HEK293 (cell line): ENCODE measurements around the gene ZBTB38.

ENCODE experiments used
- CTCF ChIA-PET: fragments of 350-600 bp; formaldehyde crosslinking; extraction: SDS; loops from one replicate; lab custom pipeline; 2021; ENCODE audit warnings: antibody characterized with exemption; lab: Yijun Ruan, JAX
- POLR2A ChIA-PET: fragments of 300-600 bp; formaldehyde crosslinking; extraction: SDS; loops from one replicate; lab custom pipeline; 2020; ENCODE audit warnings: antibody characterized with exemption, inconsistent platforms; lab: Yijun Ruan, JAX
- H3K27ac ChIP-seq: fragments of 200-500 bp; sonication (Bioruptor generic); 2 replicates; pipeline ENCODE4 v1.5.1; 2014; ENCODE audit warnings: low read depth, low read length, control low read depth, inconsistent platforms; ENCODE audit errors: extremely low read depth
- H3K36me3 ChIP-seq, 2 experiments: fragments of 200-500 bp in 1 of 2; sonication (Bioruptor generic) in 1 of 2; 1 replicate in 1 of 2; 2 replicates in 1 of 2; pipeline ENCODE4 v1.5.1; 2014 to 2017; ENCODE audit warnings: inconsistent platforms in 2 of 2, low read length in 2 of 2; ENCODE audit not compliant: control insufficient read depth in 2 of 2, insufficient read depth in 1 of 2
- H3K4me1 ChIP-seq: fragments of 200-500 bp; sonication (Bioruptor generic); 2 replicates; pipeline ENCODE4 v1.5.1; 2014; ENCODE audit warnings: mild to moderate bottlenecking, low read length, inconsistent platforms; ENCODE audit not compliant: control insufficient read depth, insufficient read depth
- H3K4me3 ChIP-seq: 2 replicates; pipeline ENCODE4 v1.5.1; 2011; ENCODE audit warnings: low read depth, mild to moderate bottlenecking, control low read depth, low read length, moderate library complexity
- H3K9me3 ChIP-seq: fragments of 200-500 bp; sonication (Bioruptor generic); 2 replicates; pipeline ENCODE4 v1.5.1; 2014; ENCODE audit warnings: low read depth, low read length, inconsistent platforms; ENCODE audit not compliant: control insufficient read depth, insufficient read depth
- ELK4 ChIP-seq: IDR thresholded peaks from 2 replicates; pipeline ENCODE4 v1.6.1; 2011; ENCODE audit warnings: mild to moderate bottlenecking, low read depth, low read length, borderline replicate concordance
- FEZF1 ChIP-seq: fragments of 450-650 bp; formaldehyde crosslinking; IDR thresholded peaks from 2 replicates; pipeline ENCODE4 v1.5.1; 2016; ENCODE audit warnings: missing biosample characterization, missing genetic modification characterization
- IKZF3 ChIP-seq: fragments of 450-650 bp; IDR thresholded peaks from 2 replicates; pipeline ENCODE4 v1.5.0; 2018; ENCODE audit warnings: missing biosample characterization, mild to moderate bottlenecking, missing genetic modification characterization, moderate library complexity
- KLF1 ChIP-seq: fragments of 450-650 bp; formaldehyde crosslinking; IDR thresholded peaks from 2 replicates; pipeline ENCODE4 v1.5.1; 2016; ENCODE audit warnings: missing biosample characterization, missing genetic modification characterization
- MZF1 ChIP-seq: fragments of 450-650 bp; formaldehyde crosslinking; IDR thresholded peaks from 2 replicates; pipeline ENCODE4 v1.5.1; 2017; ENCODE audit warnings: missing biosample characterization, missing genetic modification characterization, borderline replicate concordance
- PRDM2 ChIP-seq: fragments of 450-650 bp; formaldehyde crosslinking; IDR thresholded peaks from 2 replicates; pipeline ENCODE4 v1.5.1; 2016; ENCODE audit warnings: missing biosample characterization, missing genetic modification characterization, borderline replicate concordance
- ZBTB10 ChIP-seq: fragments of 450-650 bp; formaldehyde crosslinking; IDR thresholded peaks from 2 replicates; pipeline ENCODE4 v1.5.1; 2016; ENCODE audit warnings: missing biosample characterization, missing genetic modification characterization
- ZBTB17 ChIP-seq: fragments of 450-650 bp; formaldehyde crosslinking; IDR thresholded peaks from 2 replicates; pipeline ENCODE4 v1.5.1; 2016; ENCODE audit warnings: missing biosample characterization, missing genetic modification characterization
- ZBTB21 ChIP-seq: fragments of 450-650 bp; formaldehyde crosslinking; IDR thresholded peaks from 2 replicates; pipeline ENCODE4 v1.5.1; 2017; ENCODE audit warnings: missing biosample characterization, missing genetic modification characterization
- ZNF112 ChIP-seq: fragments of 450-650 bp; formaldehyde crosslinking; IDR thresholded peaks from 2 replicates; pipeline ENCODE4 v1.5.0; 2017; ENCODE audit warnings: missing biosample characterization, missing genetic modification characterization
- ZNF138 ChIP-seq: fragments of 450-650 bp; formaldehyde crosslinking; IDR thresholded peaks from 2 replicates; pipeline ENCODE4 v1.5.1; 2016; ENCODE audit warnings: missing biosample characterization, missing genetic modification characterization, borderline replicate concordance
- ZNF26 ChIP-seq: fragments of 450-650 bp; formaldehyde crosslinking; IDR thresholded peaks from 2 replicates; pipeline ENCODE4 v1.5.1; 2016; ENCODE audit warnings: missing biosample characterization, missing genetic modification characterization
- ZNF362 ChIP-seq: fragments of 450-650 bp; formaldehyde crosslinking; IDR thresholded peaks from 2 replicates; pipeline ENCODE4 v1.5.1; 2016; ENCODE audit warnings: missing biosample characterization, missing genetic modification characterization
- ZNF433 ChIP-seq: fragments of 450-650 bp; formaldehyde crosslinking; IDR thresholded peaks from 2 replicates; pipeline ENCODE4 v1.5.1; 2016; ENCODE audit warnings: missing biosample characterization, missing genetic modification characterization, low read depth
- ZNF48 ChIP-seq: fragments of 450-650 bp; formaldehyde crosslinking; IDR thresholded peaks from 2 replicates; pipeline ENCODE4 v1.5.1; 2016; ENCODE audit warnings: missing biosample characterization, missing genetic modification characterization
- ZNF585B ChIP-seq: fragments of 450-650 bp; formaldehyde crosslinking; IDR thresholded peaks from 2 replicates; pipeline ENCODE4 v1.5.1; 2016; ENCODE audit warnings: missing biosample characterization, missing genetic modification characterization
- ZNF621 ChIP-seq: fragments of 450-650 bp; formaldehyde crosslinking; IDR thresholded peaks from 2 replicates; pipeline ENCODE4 v1.5.1; 2017; ENCODE audit warnings: missing biosample characterization, missing genetic modification characterization
- ZNF624 ChIP-seq: fragments of 450-650 bp; formaldehyde crosslinking; IDR thresholded peaks from 2 replicates; pipeline ENCODE4 v1.5.1; 2017; ENCODE audit warnings: missing biosample characterization, missing genetic modification characterization
- ZNF658 ChIP-seq: fragments of 450-650 bp; formaldehyde crosslinking; IDR thresholded peaks from 2 replicates; pipeline ENCODE4; 2016; ENCODE audit warnings: missing biosample characterization, missing genetic modification characterization
- ZNF785 ChIP-seq: fragments of 450-650 bp; formaldehyde crosslinking; IDR thresholded peaks from 2 replicates; pipeline ENCODE4 v1.5.1; 2016; ENCODE audit warnings: missing biosample characterization, missing genetic modification characterization
- TF ChIP-seq, protein P1 (sequence below): fragments of 450-650 bp; formaldehyde crosslinking; IDR thresholded peaks from 2 replicates; pipeline ENCODE4 v1.5.1; 2017; ENCODE audit warnings: missing biosample characterization, missing genetic modification characterization

ZBTB38 gene

GRCh38 chr3:141350666-141351065, 17.6 kb upstream of the ZBTB38 start:
- Histone ChIP-seq H3K27ac (no peak overlapping the region), H3K36me3 (no peaks in the 10 kb centered on the region), H3K4me1 (no peaks in the 10 kb centered on the region), H3K9me3 (no peaks in the 10 kb centered on the region), H3K4me3 (no peak overlapping the region)
- CTCF ChIA-PET: no interaction called here
- TF ChIP-seq ZNF362 (no peak), ZNF785 (tag by site-specific recombination) (no peak), ZBTB21 (no peak), ZNF585B (tag by site-specific recombination) (no peak), PRDM2 (tag by site-specific recombination) (no peak), FEZF1 (no peak), KLF1 (tag by site-specific recombination) (no peak), ZNF658 (tag by site-specific recombination) (no peak), ZNF621 (tag by site-specific recombination) (no peak), ZNF433 (tag by site-specific recombination) (no peak), ZNF112 (tag by site-specific recombination) (no peak), ZNF624 (tag by site-specific recombination) (no peak), ZNF26 (tag by site-specific recombination) (no peak)
- POLR2A ChIA-PET: no interaction called here

- Histone ChIP-seq H3K36me3 (no peaks in the 10 kb centered on the region), H3K9me3 (no peaks in the 10 kb centered on the region), H3K27ac (no peak overlapping the region), H3K4me1 (no peaks in the 10 kb centered on the region), H3K4me3 (no peak overlapping the region)
- CTCF ChIA-PET: interaction anchor here (0.6 to 1.2 kb wide), 4 partner anchors 8 to 26 kb away, joined by 3 to 6 read pairs (median 4); no protein-coding TSS in a partner anchor
- POLR2A ChIA-PET: interaction anchor here (0.7 kb wide), 1 partner anchor 14 kb away, joined by 5 read pairs; no protein-coding TSS in a partner anchor
- TF ChIP-seq ZBTB17 (no peak), ZBTB10 (no peak), ELK4 (no peak), ZNF138 (tag by site-specific recombination) (no peak), MZF1 (no peak), ZNF48 (no peak), IKZF3 (no peak)
- TF ChIP-seq, protein P1, sequence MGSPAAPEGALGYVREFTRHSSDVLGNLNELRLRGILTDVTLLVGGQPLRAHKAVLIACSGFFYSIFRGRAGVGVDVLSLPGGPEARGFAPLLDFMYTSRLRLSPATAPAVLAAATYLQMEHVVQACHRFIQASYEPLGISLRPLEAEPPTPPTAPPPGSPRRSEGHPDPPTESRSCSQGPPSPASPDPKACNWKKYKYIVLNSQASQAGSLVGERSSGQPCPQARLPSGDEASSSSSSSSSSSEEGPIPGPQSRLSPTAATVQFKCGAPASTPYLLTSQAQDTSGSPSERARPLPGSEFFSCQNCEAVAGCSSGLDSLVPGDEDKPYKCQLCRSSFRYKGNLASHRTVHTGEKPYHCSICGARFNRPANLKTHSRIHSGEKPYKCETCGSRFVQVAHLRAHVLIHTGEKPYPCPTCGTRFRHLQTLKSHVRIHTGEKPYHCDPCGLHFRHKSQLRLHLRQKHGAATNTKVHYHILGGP: no peak
These were observed 15.9 kb upstream of the ZBTB38 start for GRCh38 chr3:141352262-141352984.
